Activated CD4-positive, alpha-beta T cell treated with anti-CD3 and anti-CD28 coated beads, Interleukin-2, amount 50 U/mL, for 1 hour (primary cell): ENCODE data around the gene SLCO3A1.

Experiments used
- DNase-seq: peaks from one replicate; pipeline ENCODE4 v3.0.0-alpha.2; 2020

Gene SLCO3A1

GRCh38 chr15:91885054-91885453 is 31.5 kb downstream of the SLCO3A1 start:
- no peak for DNase-seq

GRCh38 chr15:91885714-91886270 is 32.3 kb downstream of the SLCO3A1 start:
- no peak for DNase-seq

- DNase-seq = no peak
Observed at GRCh38 chr15:91886878-91887277, 33.4 kb downstream of the SLCO3A1 start.

GRCh38 chr15:91887321-91887720 is 33.8 kb downstream of the SLCO3A1 start:
- no peak for DNase-seq

- DNase-seq = no peak
Observed at GRCh38 chr15:91887921-91888373, 34.4 kb downstream of the SLCO3A1 start.

- DNase-seq = no peak
Observed at GRCh38 chr15:91889111-91889815, 35.8 kb downstream of the SLCO3A1 start.

GRCh38 chr15:91890614-91891013 is 37.1 kb downstream of the SLCO3A1 start:
- no peak for DNase-seq

- DNase-seq = no peak
Observed at GRCh38 chr15:91891101-91891500, 37.6 kb downstream of the SLCO3A1 start.

GRCh38 chr15:91891788-91892345 is 38.4 kb downstream of the SLCO3A1 start:
- no peak for DNase-seq

GRCh38 chr15:91892436-91892835 is 38.9 kb downstream of the SLCO3A1 start:
- no peak for DNase-seq

- no peak for DNase-seq
Observed at GRCh38 chr15:91894606-91895005, 41.1 kb downstream of the SLCO3A1 start.

- no peak for DNase-seq
Observed at GRCh38 chr15:91895051-91895450, 41.5 kb downstream of the SLCO3A1 start.

- no peak for DNase-seq
Observed at GRCh38 chr15:91896341-91897055, 43.0 kb downstream of the SLCO3A1 start.

GRCh38 chr15:91897585-91898372 is 44.3 kb downstream of the SLCO3A1 start:
- DNase-seq = no peak

GRCh38 chr15:91898843-91899242 is 45.3 kb downstream of the SLCO3A1 start:
- DNase-seq = no peak

GRCh38 chr15:91904942-91905341 is 51.4 kb downstream of the SLCO3A1 start:
- no peak for DNase-seq

- DNase-seq = no peak
Observed at GRCh38 chr15:91908391-91908790, 54.9 kb downstream of the SLCO3A1 start.

GRCh38 chr15:91909111-91909510 is 55.6 kb downstream of the SLCO3A1 start:
- DNase-seq = no peak

- no peak for DNase-seq
Observed at GRCh38 chr15:91909574-91909973, 56.1 kb downstream of the SLCO3A1 start.

- no peak for DNase-seq
Observed at GRCh38 chr15:91911844-91912243, 58.3 kb downstream of the SLCO3A1 start.

GRCh38 chr15:91912336-91912735 is 58.8 kb downstream of the SLCO3A1 start:
- DNase-seq = no peak

- DNase-seq = no peak
Observed at GRCh38 chr15:91913560-91913959, 60.1 kb downstream of the SLCO3A1 start.

- DNase-seq = no peak
Observed at GRCh38 chr15:91915576-91915975, 62.1 kb downstream of the SLCO3A1 start.
